Esophagus squamous epithelium (tissue), 5 donors: Measurements from ENCODE around the gene KIAA1671. TPM values are rescaled to one million over a fixed set of nuclear protein-coding genes. Genes with fewer than 3 reads are reported as not detected.

ENCODE experiments used
- DNase-seq: peaks from one replicate; lab custom pipeline; 2025; lab: John Stamatoyannopoulos, UW
- H3K27ac ChIP-seq, 4 donors: fragments of 200-600 bp; sonication (generic); one replicate each; pipeline ENCODE4 v1.5.1; 2016 to 2019; ENCODE audit warnings: mild to moderate bottlenecking in 1 of 4
- H3K27me3 ChIP-seq, 4 donors: fragments of 200-600 bp; sonication (generic); 1 replicate in 3 of 4; 2 replicates in 1 of 4; pipeline versions ENCODE4 v1.5.1 to v1.6.0; 2017 to 2021; ENCODE audit warnings: antibody characterized with exemption in 1 of 4
- H3K36me3 ChIP-seq, 3 donors: fragments of 200-600 bp; sonication (generic); one replicate each; pipeline ENCODE4 v1.5.1; 2016 to 2019
- H3K4me1 ChIP-seq, 3 donors: fragments of 200-600 bp; sonication (generic); one replicate each; pipeline ENCODE4 v1.5.1; 2017 to 2019
- H3K4me3 ChIP-seq, 4 donors: fragments of 200-600 bp; sonication (generic); 1 replicate in 3 of 4; 2 replicates in 1 of 4; pipeline ENCODE4 v1.5.1; 2016 to 2019; ENCODE audit warnings: mild to moderate bottlenecking in 2 of 4, moderate library complexity in 1 of 4
- H3K9me3 ChIP-seq, 3 donors: fragments of 200-600 bp; sonication (generic); one replicate each; pipeline ENCODE4 v1.5.1; 2016 to 2019
- CTCF ChIP-seq, 6 experiments: fragments of 450-650 bp in 4 of 6; fragments of 200-600 bp in 2 of 6; sonication (generic) in 2 of 6; IDR thresholded peaks; one replicate each; pipeline ENCODE4 v1.5.1; 2016 to 2019; ENCODE audit warnings: antibody characterized with exemption in 6 of 6, mild to moderate bottlenecking in 4 of 6, moderate library complexity in 4 of 6
- POLR2A ChIP-seq, 4 donors: fragments of 450-650 bp; IDR thresholded peaks; one replicate each; pipeline ENCODE4 v1.6.1; 2017; ENCODE audit warnings: antibody characterized with exemption in 4 of 4, mild to moderate bottlenecking in 4 of 4, moderate library complexity in 3 of 4
- WGBS, 2 donors: methylation state at CpG; one replicate each; pipeline ENCODE4 v1.1.5; 2018; 5-methylcytosine and 5-hydroxymethylcytosine counted together
- intact Hi-C: fragments of 100-400 bp; cut with DNase I; formaldehyde crosslinking; loops from one replicate; pipeline ENCODE4 v1.15.0; 2022
- total RNA-seq, 4 donors: library from RNA; depleted of rRNA; stranded (reverse); fragments of >200 nt; gene quantifications; one replicate each; pipeline ENCODE4 v1.1.0, GENCODE V29; 2016
- donor health status: DM: yes; HTN: yes; CAD: no.

KIAA1671 gene
- total RNA-seq, 4 donors from 2014 or later, result 43.1 to 73.2 (median 47.5) TPM

DNA sequence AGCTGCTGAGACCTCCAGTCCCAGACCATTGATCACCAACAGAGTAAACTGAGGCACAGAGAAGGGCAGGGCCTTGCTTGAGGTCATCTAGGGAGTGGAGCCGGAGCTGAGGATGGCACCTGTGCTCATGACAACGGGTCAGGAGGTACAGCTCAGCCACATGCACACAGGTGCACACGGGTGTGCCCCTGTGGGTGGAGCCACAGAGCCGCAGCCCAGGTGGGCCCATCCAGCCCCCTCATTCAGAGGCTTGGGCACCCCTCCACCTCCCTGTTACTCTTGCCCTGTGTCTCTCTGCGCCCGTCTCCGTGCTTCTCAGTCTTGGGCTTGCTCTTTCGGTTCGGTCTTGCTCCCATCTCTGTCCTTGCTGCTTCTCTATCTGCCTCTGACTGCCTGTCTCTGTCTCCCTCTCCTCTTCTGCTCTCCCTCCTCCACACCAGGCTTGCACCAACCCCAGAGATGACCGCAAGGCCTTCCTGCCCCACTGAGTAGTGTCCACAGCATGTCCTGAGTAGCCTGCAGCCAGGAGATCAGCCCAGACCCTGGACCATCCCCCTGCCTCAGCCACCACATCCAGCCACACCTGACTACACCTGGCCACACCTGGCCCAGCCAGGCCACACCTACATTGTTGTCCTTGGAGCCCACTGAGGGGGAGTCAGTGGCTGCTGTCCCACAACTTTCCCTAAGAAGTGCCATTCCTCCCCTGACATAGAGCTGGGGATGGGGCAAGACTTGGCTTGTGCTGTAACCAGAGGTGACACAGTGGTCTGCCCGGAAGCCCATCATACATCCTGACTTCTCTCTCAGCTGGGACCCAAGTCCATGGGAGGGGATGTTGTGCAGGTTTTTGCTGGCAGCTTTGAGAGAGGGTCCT, 207.8 kb downstream of the KIAA1671 start:
- H3K4me1 ChIP-seq, result peaks cover 31 to 98% (median 32%) of the 10 kb centered on the region in 3 donors
- TF ChIP-seq CTCF (IDR thresholded peaks at IDR 0.05) (no peak), POLR2A (IDR thresholded peaks at IDR 0.05) (no peak)
- peak overlapping the region in 1 of 4 donors; percentile 17 for H3K27ac ChIP-seq
- peaks cover 0 to 6% (median 0%) of the 10 kb centered on the region in 3 donors for H3K36me3 ChIP-seq
- no peak for DNase-seq
- H3K27me3 ChIP-seq, result no peaks in the 10 kb centered on the region
- no peak overlapping the region for H3K4me3 ChIP-seq
- H3K9me3 ChIP-seq, result no peaks in the 10 kb centered on the region
- 76 to 86% methylated on average over 10 to 11 of the region's 11 CpGs for WGBS, 2 donors
- intact Hi-C loops, result loop anchor here (10.0 kb wide), 1 partner anchor 46 kb away; no protein-coding TSS in a partner anchor

GRCh38 chr22:25161017-25161915, 208.8 kb downstream of the KIAA1671 start:
- peak overlapping the region in 3 of 4 donors; percentile 5 to 88 (median 79) for H3K27ac ChIP-seq
- no peaks in the 10 kb centered on the region for H3K9me3 ChIP-seq
- peaks cover 37 to 98% (median 40%) of the 10 kb centered on the region in 3 donors for H3K4me1 ChIP-seq
- intact Hi-C loops, result loop anchor here (10.0 kb wide), 1 partner anchor 46 kb away; no protein-coding TSS in a partner anchor
- no peak for TF ChIP-seq CTCF (IDR thresholded peaks at IDR 0.05)
- no peak for TF ChIP-seq POLR2A (IDR thresholded peaks at IDR 0.05)
- 74% methylated on average over 5 to 13 of the region's 14 CpGs for WGBS, 2 donors
- DNase-seq, result no peak
- no peak overlapping the region for H3K4me3 ChIP-seq
- H3K27me3 ChIP-seq, result no peaks in the 10 kb centered on the region
- peaks cover 0 to 6% (median 0%) of the 10 kb centered on the region in 3 donors for H3K36me3 ChIP-seq

- WGBS, 2 donors, result 64 to 96% methylated on average over 3 of the region's 6 CpGs
- no peak for DNase-seq
- Histone ChIP-seq H3K4me1 (peaks cover 38 to 98% (median 38%) of the 10 kb centered on the region in 3 donors), H3K9me3 (no peaks in the 10 kb centered on the region), H3K4me3 (no peak overlapping the region), H3K27me3 (no peaks in the 10 kb centered on the region), H3K27ac (peak overlapping the region in 3 of 4 donors; percentile 12 to 88 (median 79)), H3K36me3 (peaks cover 0 to 6% (median 0%) of the 10 kb centered on the region in 3 donors)
- intact Hi-C loops, result loop anchor here (10.0 kb wide), 1 partner anchor 47 kb away; no protein-coding TSS in a partner anchor
- TF ChIP-seq POLR2A (IDR thresholded peaks at IDR 0.05), result no peak
- no peak for TF ChIP-seq CTCF (IDR thresholded peaks at IDR 0.05)
Measured at GRCh38 chr22:25161916-25162530, 209.5 kb downstream of the KIAA1671 start.

GRCh38 chr22:25162561-25162960, 210.0 kb downstream of the KIAA1671 start:
- 43 to 45% methylated on average over 1 of the region's 1 CpG for WGBS, 2 donors
- intact Hi-C loops, result loop anchor here (10.0 kb wide), 1 partner anchor 48 kb away; no protein-coding TSS in a partner anchor
- TF ChIP-seq POLR2A (IDR thresholded peaks at IDR 0.05) (no peak), CTCF (IDR thresholded peaks at IDR 0.05) (no peak)

More at GRCh38 chr22:25162561-25162960, 210.0 kb downstream of the KIAA1671 start:
- H3K4me3 ChIP-seq, result no peak overlapping the region
- no peaks in the 10 kb centered on the region for H3K9me3 ChIP-seq
- no peak for DNase-seq
- H3K4me1 ChIP-seq, result peaks cover 36 to 98% (median 41%) of the 10 kb centered on the region in 3 donors
- H3K27me3 ChIP-seq, result no peaks in the 10 kb centered on the region
- peaks cover 0 to 6% (median 0%) of the 10 kb centered on the region in 3 donors for H3K36me3 ChIP-seq
- H3K27ac ChIP-seq, result peak overlapping the region in 3 of 4 donors; percentile 15 to 88 (median 79)
